Measurements from ENCODE around the gene NMU.
"Not testable (repeated sequence)": the region's sequence is repeated elsewhere in the genome, so short reads cannot be mapped to it uniquely, and the experiment has no call there.

Gene NMU

GRCh38 chr4:55568905-55569504, 67.1 kb downstream of the NMU start:
- no peak for TF ChIP-seq CTCF (IDR thresholded peaks at IDR 0.05; ENCODE audit: low read length, missing control alignments)
- DNase-seq (ENCODE audit: low read depth), result no peak
- H3K4me3 ChIP-seq (replicated peaks; ENCODE audit: low read depth, low read length), result no peak overlapping the region

- H3K4me3 ChIP-seq (replicated peaks; ENCODE audit: low read depth, low read length), result no peak overlapping the region
- no peak for DNase-seq (ENCODE audit: low read depth)
- TF ChIP-seq CTCF (IDR thresholded peaks at IDR 0.05; ENCODE audit: low read length, missing control alignments), result no peak
Observed at GRCh38 chr4:55561889-55562288, 74.2 kb downstream of the NMU start.

- no peak for TF ChIP-seq CTCF (IDR thresholded peaks at IDR 0.05; ENCODE audit: low read length, missing control alignments)
- no peak for DNase-seq (ENCODE audit: low read depth)
- H3K4me3 ChIP-seq (replicated peaks; ENCODE audit: low read depth, low read length), result no peak overlapping the region
Observed at GRCh38 chr4:55560096-55560495, 76.0 kb downstream of the NMU start.

GRCh38 chr4:55554453-55555030, 81.6 kb downstream of the NMU start:
- no peak overlapping the region for H3K4me3 ChIP-seq (replicated peaks; ENCODE audit: low read depth, low read length)
- DNase-seq (ENCODE audit: low read depth), result peak; percentile 79
- peak; percentile 54 for TF ChIP-seq CTCF (IDR thresholded peaks at IDR 0.05; ENCODE audit: low read length, missing control alignments)

GRCh38 chr4:55553441-55554201, 82.5 kb downstream of the NMU start:
- no peak for TF ChIP-seq CTCF (IDR thresholded peaks at IDR 0.05; ENCODE audit: low read length, missing control alignments)
- peak overlapping the region; percentile 16 for H3K4me3 ChIP-seq (replicated peaks; ENCODE audit: low read depth, low read length)
- DNase-seq (ENCODE audit: low read depth), result peak; percentile 59

GRCh38 chr4:55551964-55552363, 84.1 kb downstream of the NMU start:
- not testable (repeated sequence) for DNase-seq (ENCODE audit: low read depth); H3K4me3 ChIP-seq (replicated peaks; ENCODE audit: low read depth, low read length)

- peak; percentile 23 for DNase-seq (ENCODE audit: low read depth)
- H3K4me3 ChIP-seq (replicated peaks; ENCODE audit: low read depth, low read length), result no peak overlapping the region
Observed at GRCh38 chr4:55549888-55550287, 86.2 kb downstream of the NMU start.

More at GRCh38 chr4:55549888-55550287, 86.2 kb downstream of the NMU start:
- no peak for TF ChIP-seq CTCF (IDR thresholded peaks at IDR 0.05; ENCODE audit: low read length, missing control alignments)
